Endothelial cell of umbilical vein (primary cell): ENCODE data around the gene RABGAP1.

ENCODE experiments used
- EZH2 ChIP-seq: IDR thresholded peaks from 2 replicates; pipeline ENCODE4 v1.6.1; 2012; ENCODE audit warnings: borderline replicate concordance, low read depth, mild to moderate bottlenecking, moderate library complexity, low read length, inconsistent platforms; ENCODE audit not compliant: severe bottlenecking
- FOS ChIP-seq: IDR thresholded peaks from 2 replicates; pipeline ENCODE4 v1.6.1; 2011; ENCODE audit warnings: mild to moderate bottlenecking, low read length, moderate library complexity, borderline replicate concordance; ENCODE audit not compliant: insufficient read depth
- GATA2 ChIP-seq: IDR thresholded peaks from 2 replicates; pipeline ENCODE4 v1.7.0; 2011; ENCODE audit warnings: low read depth, mild to moderate bottlenecking, moderate library complexity, mixed read lengths, low read length; ENCODE audit not compliant: insufficient read length, insufficient read depth
- MYC ChIP-seq: IDR thresholded peaks from one replicate; pipeline ENCODE4 v1.6.1; 2011; ENCODE audit warnings: mild to moderate bottlenecking, low read depth, low read length
- POLR2A ChIP-seq: IDR thresholded peaks from 2 replicates; pipeline ENCODE4 v1.6.1; 2012; ENCODE audit warnings: low read depth, mild to moderate bottlenecking, control low read depth, low read length
- POLR2AphosphoS5 ChIP-seq: IDR thresholded peaks from 2 replicates; pipeline ENCODE4 v1.6.1; 2012; ENCODE audit warnings: low read depth, mild to moderate bottlenecking, control low read depth, low read length, moderate library complexity; ENCODE audit not compliant: insufficient read depth
- TF ChIP-seq, protein P1 (sequence below), 2 donors: IDR thresholded peaks; 1 replicate in 1 of 2; 2 replicates in 1 of 2; pipeline ENCODE4 v1.5.1; 2011; ENCODE audit warnings: low read length in 2 of 2, mild to moderate bottlenecking in 2 of 2, moderate library complexity in 2 of 2, control low read depth in 1 of 2, inconsistent platforms in 1 of 2, low read depth in 1 of 2; ENCODE audit not compliant: insufficient read depth in 1 of 2; ENCODE audit errors: extremely low read depth in 1 of 2

DNA sequence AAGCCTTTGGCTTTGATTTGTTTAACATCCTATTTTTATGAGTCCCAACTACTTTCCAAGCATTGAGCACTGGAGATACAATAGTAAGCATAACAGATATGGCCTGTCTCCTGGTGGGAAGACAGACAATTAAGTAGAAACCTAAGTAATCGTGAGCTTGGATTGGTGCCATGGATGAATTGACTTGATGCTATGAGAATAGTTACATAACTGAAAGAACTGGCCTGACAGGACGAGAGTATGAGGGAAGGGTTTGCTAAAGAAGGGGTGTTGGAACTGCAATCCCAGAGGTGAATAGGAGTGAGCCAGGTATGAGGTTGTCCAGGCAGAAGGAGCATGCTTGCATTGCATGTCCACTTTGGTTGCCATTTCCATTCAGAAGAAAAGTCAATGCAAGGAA, 145.1 kb downstream of the RABGAP1 start:
- TF ChIP-seq EZH2: no peak
- TF ChIP-seq, protein P1, sequence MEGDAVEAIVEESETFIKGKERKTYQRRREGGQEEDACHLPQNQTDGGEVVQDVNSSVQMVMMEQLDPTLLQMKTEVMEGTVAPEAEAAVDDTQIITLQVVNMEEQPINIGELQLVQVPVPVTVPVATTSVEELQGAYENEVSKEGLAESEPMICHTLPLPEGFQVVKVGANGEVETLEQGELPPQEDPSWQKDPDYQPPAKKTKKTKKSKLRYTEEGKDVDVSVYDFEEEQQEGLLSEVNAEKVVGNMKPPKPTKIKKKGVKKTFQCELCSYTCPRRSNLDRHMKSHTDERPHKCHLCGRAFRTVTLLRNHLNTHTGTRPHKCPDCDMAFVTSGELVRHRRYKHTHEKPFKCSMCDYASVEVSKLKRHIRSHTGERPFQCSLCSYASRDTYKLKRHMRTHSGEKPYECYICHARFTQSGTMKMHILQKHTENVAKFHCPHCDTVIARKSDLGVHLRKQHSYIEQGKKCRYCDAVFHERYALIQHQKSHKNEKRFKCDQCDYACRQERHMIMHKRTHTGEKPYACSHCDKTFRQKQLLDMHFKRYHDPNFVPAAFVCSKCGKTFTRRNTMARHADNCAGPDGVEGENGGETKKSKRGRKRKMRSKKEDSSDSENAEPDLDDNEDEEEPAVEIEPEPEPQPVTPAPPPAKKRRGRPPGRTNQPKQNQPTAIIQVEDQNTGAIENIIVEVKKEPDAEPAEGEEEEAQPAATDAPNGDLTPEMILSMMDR (IDR thresholded peaks at IDR 0.05; ENCODE audit: extremely low read depth in 1 of 2, insufficient read depth in 1 of 2, low read depth in 1 of 2, low read length in 2 of 2): no peak
- TF ChIP-seq MYC: no peak
- TF ChIP-seq POLR2AphosphoS5: no peak
- TF ChIP-seq GATA2: no peak
- TF ChIP-seq FOS: no peak
- TF ChIP-seq POLR2A: no peak
